A172 (cell line): Measurements from ENCODE around the gene MS4A10. TPM values are rescaled to one million over a fixed set of nuclear protein-coding genes. Genes with fewer than 3 reads are reported as not detected.
"Not testable (repeated sequence)": the region's sequence is repeated elsewhere in the genome, so short reads cannot be mapped to it uniquely, and the experiment has no call there.

Source experiments
- DNase-seq: peaks from one replicate; pipeline ENCODE4 v3.0.0-alpha.2; 2015; ENCODE audit warnings: low spot score
- total RNA-seq: library from RNA; depleted of rRNA; stranded (reverse); fragments of >200 nt; shearing (Covaris generic); gene quantifications from 2 replicates; pipeline ENCODE4 v1.2.3, GENCODE V29; 2014; rRNA removed

Gene MS4A10
- not detected in 2 replicates for total RNA-seq

DNA sequence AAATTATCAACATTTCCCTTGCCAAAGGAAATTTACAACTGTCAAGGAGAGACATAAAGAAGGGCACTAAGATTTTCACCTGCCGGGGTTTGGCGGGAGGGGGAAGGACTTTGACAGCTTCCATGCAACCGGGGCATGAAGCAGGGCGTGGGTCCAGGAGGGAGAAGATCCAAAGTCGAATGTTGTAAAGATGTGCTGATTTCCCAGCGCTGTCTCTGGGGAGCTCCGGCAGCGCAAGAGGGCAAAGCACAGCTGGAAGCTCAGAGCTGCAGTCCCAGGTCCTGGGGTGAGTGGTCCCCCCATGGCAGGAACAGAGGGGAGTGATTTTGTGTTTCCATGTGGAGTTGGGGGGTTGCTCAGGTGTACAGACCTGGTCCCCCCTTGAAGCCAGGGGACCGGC lies at the start of gene MS4A10:
Gene MS4A10, plus strand, starts transcription at position 198 of the 400 bp plus-strand sequence. CDS start 5,003 bp downstream, outside the sequence.
- DNase-seq = no peak

GRCh38 chr11:60739114-60739513 lies 46.0 kb upstream of the MS4A10 start:
- no peak for DNase-seq

DNA sequence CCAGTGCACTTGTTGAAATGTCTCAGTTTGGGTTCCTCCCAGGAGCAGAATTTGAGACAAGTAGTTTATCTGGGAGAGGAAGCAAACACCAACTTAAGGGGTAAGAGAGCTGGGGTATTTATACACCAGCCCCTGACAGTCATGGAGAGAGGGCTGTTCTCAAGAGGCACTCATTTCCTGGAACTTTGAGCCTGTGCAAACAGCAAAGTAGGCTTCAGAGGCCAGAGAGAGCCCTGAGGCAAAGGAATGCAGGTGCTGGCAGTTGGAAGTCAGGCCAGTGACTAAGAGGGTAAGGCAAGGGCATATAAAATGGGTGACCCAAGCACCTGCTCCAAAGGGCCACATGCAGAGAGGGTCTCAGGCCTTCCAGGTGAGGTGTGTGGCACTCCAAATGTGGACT lies 44.6 kb upstream of the MS4A10 start:
- DNase-seq = no peak

DNA sequence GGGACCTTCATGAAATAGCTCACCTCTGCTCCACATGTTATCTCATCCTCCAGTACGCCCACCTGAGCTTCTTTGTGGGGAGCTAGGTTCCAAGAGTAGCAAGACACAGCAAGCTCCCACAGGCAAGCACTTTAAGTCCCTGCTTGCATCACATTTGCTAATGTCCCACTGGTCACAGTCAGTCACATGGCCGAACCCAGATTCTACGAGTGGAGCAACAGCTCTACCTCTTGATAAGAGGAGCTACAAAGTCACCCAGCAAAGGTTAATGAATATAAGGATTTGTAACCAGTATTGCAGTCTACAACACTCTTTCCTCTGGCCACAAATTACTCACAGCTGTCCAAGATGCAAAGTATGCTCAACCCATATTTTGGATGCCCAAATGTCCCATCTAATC lies 43.7 kb upstream of the MS4A10 start:
- no peak for DNase-seq

- DNase-seq = no peak
Observed at GRCh38 chr11:60743058-60743457, 42.1 kb upstream of the MS4A10 start.

DNA sequence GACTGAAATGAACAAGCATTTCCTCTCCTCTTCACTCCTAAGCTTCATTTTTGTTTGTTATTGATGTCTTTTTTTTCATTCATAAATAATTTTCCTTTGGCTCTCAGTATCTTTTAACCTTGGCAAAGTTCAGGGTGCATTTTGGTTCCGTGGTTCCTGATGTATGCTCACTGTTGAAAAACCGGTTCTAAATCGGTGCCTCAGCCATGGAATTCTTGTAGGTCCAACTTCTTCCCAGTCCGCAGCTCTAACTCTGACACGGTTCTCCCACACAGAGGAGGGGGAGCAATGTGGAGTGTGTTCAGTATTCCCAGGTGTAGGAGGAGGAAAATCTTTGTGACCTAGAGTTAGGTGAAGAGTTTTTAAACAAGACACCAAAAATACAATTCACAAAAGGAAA lies 41.0 kb upstream of the MS4A10 start:
- no peak for DNase-seq

GRCh38 chr11:60747359-60747873 lies 37.7 kb upstream of the MS4A10 start:
- DNase-seq = no peak

DNA sequence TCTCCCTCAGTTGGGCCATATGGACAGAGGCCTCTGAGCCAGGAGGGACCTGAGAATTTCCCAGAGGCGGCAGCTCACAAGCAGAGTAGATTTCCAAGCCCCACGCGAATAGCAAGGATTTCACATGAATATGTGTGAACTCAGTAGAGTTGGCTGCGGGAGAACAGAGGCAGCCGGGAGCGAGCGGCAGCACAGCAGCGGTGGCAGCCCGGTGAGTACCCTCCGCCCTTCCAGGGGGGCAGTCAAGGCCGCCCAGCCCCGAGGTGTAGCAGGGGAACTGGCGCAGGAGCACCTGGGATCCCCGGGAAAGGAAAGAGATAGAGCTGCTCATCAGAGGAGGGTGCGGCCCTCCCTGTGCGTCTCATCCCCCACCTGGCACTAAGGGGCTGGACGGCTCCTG lies 36.9 kb upstream of the MS4A10 start:
- DNase-seq = no peak

- DNase-seq = no peak
Observed at GRCh38 chr11:60748821-60749220, 36.3 kb upstream of the MS4A10 start.

DNA sequence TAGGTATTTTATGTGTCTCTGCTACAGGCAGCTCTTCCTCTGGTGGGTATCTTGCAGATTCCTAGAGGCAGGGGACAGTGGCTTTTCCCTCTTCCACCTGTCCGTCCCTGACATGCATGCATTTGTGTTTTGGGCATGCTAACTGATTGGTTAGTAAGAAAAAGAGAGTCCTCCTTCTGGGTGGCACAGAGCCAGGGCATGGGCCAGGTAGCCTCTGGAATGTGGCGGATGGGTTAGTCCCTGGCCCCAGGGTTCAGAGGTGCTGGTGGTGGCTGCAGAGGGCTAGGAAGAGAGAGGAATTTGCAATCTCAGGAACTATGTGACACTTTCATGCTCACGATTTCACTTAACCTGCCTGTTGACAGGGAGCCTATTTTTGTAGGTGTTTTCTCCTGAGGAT lies 34.2 kb upstream of the MS4A10 start:
- no peak for DNase-seq

DNA sequence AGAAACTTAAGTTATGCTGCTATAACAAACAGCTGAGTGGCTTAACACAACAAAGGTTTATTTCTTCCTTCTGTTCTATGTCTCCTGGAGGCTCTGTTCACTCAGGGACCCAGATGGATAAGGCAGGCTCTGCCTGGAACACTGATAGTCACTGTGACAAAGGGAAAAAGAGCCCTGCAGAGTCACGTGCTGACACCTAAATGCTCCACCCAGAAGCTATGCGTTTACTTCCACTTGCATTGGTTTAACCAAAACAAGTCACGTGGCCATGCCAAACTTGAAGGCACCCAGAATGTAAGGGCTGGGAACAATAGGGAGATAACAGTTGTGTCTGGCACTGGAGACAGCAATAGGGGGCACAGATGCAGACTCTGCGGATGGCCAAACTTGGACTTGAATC lies 31.8 kb upstream of the MS4A10 start:
- DNase-seq = no peak

- no peak for DNase-seq
Observed at GRCh38 chr11:60754887-60755286, 30.2 kb upstream of the MS4A10 start.

DNA sequence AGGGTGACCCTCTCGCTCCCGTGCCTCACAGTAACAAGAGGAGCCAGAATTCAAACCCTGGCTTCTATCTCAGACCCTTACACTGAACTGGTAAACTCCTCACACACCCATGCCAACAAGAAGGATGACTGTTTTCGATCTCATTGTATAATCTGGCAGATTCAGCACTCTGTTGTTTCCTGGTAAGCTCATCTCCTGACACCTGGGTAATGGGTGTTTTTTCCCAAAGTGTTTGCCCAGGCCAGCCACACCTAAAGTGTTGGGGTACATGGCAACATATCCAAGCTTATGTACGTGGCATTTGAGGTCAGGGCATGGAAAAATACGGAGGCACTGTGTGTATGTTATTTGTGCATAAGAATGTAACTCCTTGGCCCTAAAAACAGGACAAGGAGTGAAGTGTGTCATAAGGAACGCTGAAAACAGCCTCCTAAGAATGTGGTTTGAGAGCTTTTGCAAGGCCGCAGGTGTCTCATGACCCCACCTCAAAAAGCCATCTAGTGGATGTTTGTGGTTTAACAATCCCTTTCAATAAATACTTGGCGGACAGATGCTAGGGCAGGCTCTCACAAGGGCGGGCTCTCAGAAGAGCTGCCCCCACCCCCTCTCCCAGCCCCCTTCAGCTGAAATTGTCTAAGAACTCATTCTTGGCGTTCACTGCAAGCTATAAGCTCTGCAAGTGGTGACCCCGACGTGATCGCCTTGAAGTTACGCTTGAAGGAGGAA lies 28.7 kb upstream of the MS4A10 start, which contains the start of gene MS4A15:
Gene MS4A15, plus strand, starts transcription at position 561 of the 726 bp plus-strand sequence. CDS start 6,867 bp downstream, outside the sequence.
- DNase-seq = peak; percentile 42

DNA sequence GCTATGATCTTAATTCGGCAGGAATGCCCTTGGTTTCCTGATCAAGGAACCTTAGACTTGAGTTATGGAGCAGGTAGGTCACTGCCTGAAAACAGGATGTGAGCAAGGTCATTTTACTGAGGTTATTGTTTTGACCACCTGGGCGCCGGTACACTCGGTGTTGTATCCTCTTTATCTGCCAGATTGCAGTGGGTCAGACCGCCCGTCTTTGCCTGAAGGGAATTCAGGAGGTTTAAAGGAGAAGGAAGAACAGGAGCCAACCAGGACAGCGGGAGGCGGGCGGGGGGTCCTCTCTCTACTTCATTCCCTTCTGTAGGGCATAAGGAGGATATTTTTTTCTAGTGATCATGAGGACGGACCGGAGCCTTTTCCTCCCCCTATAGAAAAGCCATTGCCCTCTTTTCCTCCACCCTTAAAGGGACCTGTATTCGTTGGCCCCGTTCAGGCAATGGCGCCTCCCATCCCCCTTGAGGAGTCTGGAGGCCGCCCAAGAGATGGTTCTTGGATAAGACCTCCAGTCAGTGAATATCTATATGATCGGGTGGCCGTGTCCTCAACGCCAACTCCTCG lies 27.8 kb upstream of the MS4A10 start:
- DNase-seq = no peak

DNA sequence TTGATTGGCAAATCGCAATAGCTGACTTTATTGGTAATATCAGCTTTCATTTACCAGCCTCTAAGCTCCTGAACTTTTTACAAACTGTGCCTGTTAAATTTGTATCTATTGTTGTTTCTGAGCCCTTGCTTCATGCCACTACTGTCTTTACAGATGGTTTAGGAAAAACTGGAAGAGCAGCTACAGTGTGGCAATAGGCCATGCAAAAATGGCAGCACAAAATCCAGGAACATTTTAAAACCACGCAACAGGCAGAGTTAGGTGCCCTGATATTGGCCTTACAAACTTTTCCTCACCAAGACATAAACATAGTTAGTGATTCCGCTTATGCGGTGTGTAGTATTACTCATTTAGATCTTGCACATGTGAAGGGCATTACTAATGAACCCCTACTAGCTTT lies 26.5 kb upstream of the MS4A10 start:
- DNase-seq = not testable (repeated sequence)

DNA sequence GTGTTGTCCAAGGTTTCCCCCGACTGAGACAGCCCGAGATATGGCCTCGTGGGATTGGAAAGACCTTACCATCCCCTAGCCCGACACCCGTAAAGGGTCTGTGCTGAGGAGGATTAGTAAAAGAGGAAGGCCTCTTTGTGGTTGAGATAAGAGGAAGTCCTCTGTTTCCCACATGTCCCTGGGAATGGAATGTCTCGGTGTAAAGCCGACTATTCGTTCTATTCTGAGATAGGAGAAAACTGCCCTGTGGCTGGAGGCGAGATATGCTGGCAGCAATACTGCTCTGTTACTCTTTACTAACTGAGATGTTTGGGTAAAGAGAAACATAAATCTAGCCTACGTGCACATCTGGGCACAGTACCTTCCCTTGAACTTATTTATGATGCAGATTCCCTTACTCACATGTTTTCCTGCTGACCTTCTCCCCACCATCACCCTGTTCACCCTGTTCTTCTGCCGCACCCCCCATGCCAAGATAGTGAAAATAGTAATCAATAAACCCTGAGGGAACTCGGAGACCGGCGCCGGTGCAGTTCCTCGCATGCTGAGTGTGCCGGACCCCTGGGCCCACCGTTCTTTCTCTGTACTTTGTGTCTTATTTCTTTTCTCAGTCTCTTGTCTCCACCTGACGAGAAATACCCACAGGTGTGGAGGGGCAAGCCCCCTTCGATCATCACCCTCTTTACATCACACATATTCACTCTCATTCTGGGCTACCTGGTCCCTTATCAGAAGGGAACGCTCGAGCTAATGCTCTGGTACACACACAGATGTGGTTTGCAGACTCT lies 25.5 kb upstream of the MS4A10 start:
- not testable (repeated sequence) for DNase-seq

GRCh38 chr11:60761436-60762190 lies 23.5 kb upstream of the MS4A10 start:
- no peak for DNase-seq

- no peak for DNase-seq
Observed at GRCh38 chr11:60762851-60763691, 22.1 kb upstream of the MS4A10 start.

GRCh38 chr11:60763692-60764369 lies 21.3 kb upstream of the MS4A10 start:
- no peak for DNase-seq

GRCh38 chr11:60764879-60765278 lies 20.3 kb upstream of the MS4A10 start:
- DNase-seq = peak; percentile 24
